Bronchial epithelial cell (primary cell): ENCODE data around the gene PPFIA4. TPM values are rescaled to one million over a fixed set of nuclear protein-coding genes. Genes with fewer than 3 reads are reported as not detected.
"Not testable (repeated sequence)": the region's sequence is repeated elsewhere in the genome, so short reads cannot be mapped to it uniquely, and the experiment has no call there.

ENCODE experiments used
- DNase-seq: peaks from one replicate; pipeline ENCODE4 v3.0.0-alpha.2; 2010; ENCODE audit warnings: low read depth
- FAIRE-seq: peaks from 2 replicates; lab custom pipeline; 2011; peaks lifted over from hg19 to GRCh38; lab: Jason Lieb, UNC
- H3K27me3 ChIP-seq: 2 replicates; pipeline ENCODE4 v1.5.1; 2011; ENCODE audit warnings: low read length; ENCODE audit not compliant: control insufficient read depth, insufficient read depth
- H3K36me3 ChIP-seq: 2 replicates; pipeline ENCODE4 v1.5.1; 2011; ENCODE audit warnings: low read length; ENCODE audit not compliant: control insufficient read depth, insufficient read depth
- H3K4me3 ChIP-seq: 2 replicates; pipeline ENCODE4 v1.5.1; 2011; ENCODE audit warnings: mild to moderate bottlenecking, low read depth, low read length, control low read depth
- CTCF ChIP-seq: IDR thresholded peaks from 2 replicates; pipeline ENCODE4 v1.5.1; 2011; ENCODE audit warnings: mild to moderate bottlenecking, moderate library complexity, low read length, control low read depth, inconsistent platforms; ENCODE audit not compliant: insufficient read depth, severe bottlenecking
- total RNA-seq: library from RNA; depleted of rRNA; stranded (reverse); fragments of >200 nt; gene quantifications from 2 replicates; pipeline ENCODE4 v1.2.1, GENCODE V29; 2014

PPFIA4 gene
- total RNA-seq, 1 donor from 2014 or later = 4.2 TPM

GRCh38 chr1:202998836-202999750, 27.2 kb upstream of the PPFIA4 start:
- Histone ChIP-seq H3K4me3 (no peak overlapping the region), H3K27me3 (no peaks in the 10 kb centered on the region), H3K36me3 (no peaks in the 10 kb centered on the region)
- peak; percentile 56 for DNase-seq
- FAIRE-seq = no peak
- peak; percentile 68 for TF ChIP-seq CTCF

- no peak for TF ChIP-seq CTCF
- Histone ChIP-seq H3K36me3 (no peaks in the 10 kb centered on the region), H3K4me3 (no peak overlapping the region), H3K27me3 (no peaks in the 10 kb centered on the region)
- DNase-seq (no peak), FAIRE-seq (no peak)
These were observed 25.9 kb upstream of the PPFIA4 start for GRCh38 chr1:203000217-203000944.

- no peak for FAIRE-seq
- no peak for TF ChIP-seq CTCF
- H3K4me3 ChIP-seq = no peak overlapping the region
- no peak for DNase-seq
- no peaks in the 10 kb centered on the region for H3K27me3 ChIP-seq
- no peaks in the 10 kb centered on the region for H3K36me3 ChIP-seq
These were observed 24.3 kb upstream of the PPFIA4 start for GRCh38 chr1:203001986-203002385.

GRCh38 chr1:203002951-203003350, 23.3 kb upstream of the PPFIA4 start:
- Histone ChIP-seq H3K4me3 (no peak overlapping the region), H3K27me3 (no peaks in the 10 kb centered on the region), H3K36me3 (no peaks in the 10 kb centered on the region)
- no peak for FAIRE-seq
- DNase-seq = no peak
- no peak for TF ChIP-seq CTCF

- H3K4me3 ChIP-seq, H3K36me3 ChIP-seq, FAIRE-seq, H3K27me3 ChIP-seq, DNase-seq: not testable (repeated sequence)
These were observed 20.7 kb upstream of the PPFIA4 start for GRCh38 chr1:203005395-203006142.
